Vagina (tissue), 2 donors: ENCODE data around the gene RNF114.

Experiments
- CTCF ChIP-seq, 3 experiments: fragments of 450-650 bp in 2 of 3; fragments of 200-600 bp in 1 of 3; sonication (generic) in 1 of 3; IDR thresholded peaks; one replicate each; pipeline ENCODE4 v1.5.1; 2017 to 2019; ENCODE audit warnings: antibody characterized with exemption in 3 of 3, mild to moderate bottlenecking in 2 of 3, moderate library complexity in 2 of 3
- POLR2A ChIP-seq, 2 donors: fragments of 450-650 bp; IDR thresholded peaks; one replicate each; pipeline ENCODE4 v1.6.1; 2017; ENCODE audit warnings: antibody characterized with exemption in 2 of 2, mild to moderate bottlenecking in 2 of 2, moderate library complexity in 2 of 2
- POLR2AphosphoS5 ChIP-seq, 2 donors: sonication (generic); formaldehyde crosslinking; IDR thresholded peaks; one replicate each; pipeline ENCODE4 v1.9.0; 2017; ENCODE audit warnings: antibody characterized with exemption in 2 of 2, mild to moderate bottlenecking in 2 of 2, low read depth in 1 of 2; ENCODE audit not compliant: insufficient read depth in 1 of 2

GRCh38 chr20:49964964-49965780 is 29.0 kb downstream of the RNF114 start:
- TF ChIP-seq CTCF (IDR thresholded peaks at IDR 0.05) = no peak
- TF ChIP-seq POLR2A (IDR thresholded peaks at IDR 0.05) = no peak
- no peak for TF ChIP-seq POLR2AphosphoS5 (IDR thresholded peaks at IDR 0.05; ENCODE audit: insufficient read depth in 1 of 2, low read depth in 1 of 2)
